ENCODE results near the gene ERMN.
"Not testable (repeated sequence)": the region's sequence is repeated elsewhere in the genome, so short reads cannot be mapped to it uniquely, and the experiment has no call there.

ERMN gene

GRCh38 chr2:157291018-157291417, 34.6 kb downstream of the ERMN start:
- no peaks in the 10 kb centered on the region for H3K9me3 Mint-ChIP-seq
- H3K27me3 Mint-ChIP-seq: peaks cover 5% of the 10 kb centered on the region
- no peak overlapping the region for H3K27ac Mint-ChIP-seq
- no peaks in the 10 kb centered on the region for H3K36me3 Mint-ChIP-seq (ENCODE audit: low read depth)
- ATAC-seq (no peak), DNase-seq (no peak)
- no peak overlapping the region for H3K4me3 Mint-ChIP-seq
- peaks cover 6% of the 10 kb centered on the region for H3K4me1 Mint-ChIP-seq

- Mint-ChIP-seq H3K27me3 (peaks cover 7% of the 10 kb centered on the region), H3K36me3 (ENCODE audit: low read depth) (no peaks in the 10 kb centered on the region), H3K4me1 (peaks cover 6% of the 10 kb centered on the region), H3K4me3 (no peak overlapping the region), H3K9me3 (no peaks in the 10 kb centered on the region), H3K27ac (no peak overlapping the region)
- ATAC-seq: no peak
- DNase-seq: no peak
Observed at GRCh38 chr2:157290525-157290924, 35.1 kb downstream of the ERMN start.

GRCh38 chr2:157287160-157287559, 38.5 kb downstream of the ERMN start:
- Mint-ChIP-seq H3K27ac (no peak overlapping the region), H3K36me3 (ENCODE audit: low read depth) (no peaks in the 10 kb centered on the region), H3K4me3 (no peak overlapping the region), H3K4me1 (no peaks in the 10 kb centered on the region), H3K27me3 (peaks cover 7% of the 10 kb centered on the region), H3K9me3 (no peaks in the 10 kb centered on the region)
- ATAC-seq (no peak), DNase-seq (no peak)

- H3K27me3 Mint-ChIP-seq: peaks cover 8% of the 10 kb centered on the region
- no peaks in the 10 kb centered on the region for H3K9me3 Mint-ChIP-seq
- no peaks in the 10 kb centered on the region for H3K36me3 Mint-ChIP-seq (ENCODE audit: low read depth)
- no peak for ATAC-seq
- H3K4me1 Mint-ChIP-seq: no peaks in the 10 kb centered on the region
- H3K27ac Mint-ChIP-seq: no peak overlapping the region
- H3K4me3 Mint-ChIP-seq: no peak overlapping the region
- DNase-seq: no peak
Observed at GRCh38 chr2:157283468-157283867, 42.2 kb downstream of the ERMN start.

- no peak for DNase-seq
- Mint-ChIP-seq H3K4me1 (no peaks in the 10 kb centered on the region), H3K27me3 (peaks cover 22% of the 10 kb centered on the region), H3K27ac (no peak overlapping the region), H3K9me3 (no peaks in the 10 kb centered on the region), H3K36me3 (ENCODE audit: low read depth) (no peaks in the 10 kb centered on the region), H3K4me3 (no peak overlapping the region)
- ATAC-seq: no peak
Observed at GRCh38 chr2:157281316-157281715, 44.3 kb downstream of the ERMN start.

- not testable (repeated sequence) for H3K27ac Mint-ChIP-seq
Observed at GRCh38 chr2:157279311-157279710, 46.3 kb downstream of the ERMN start.

GRCh38 chr2:157271590-157272203, 53.9 kb downstream of the ERMN start:
- Mint-ChIP-seq H3K27me3 (peaks cover 19% of the 10 kb centered on the region), H3K27ac (no peak overlapping the region), H3K9me3 (no peaks in the 10 kb centered on the region), H3K4me3 (no peak overlapping the region), H3K4me1 (peaks cover 17% of the 10 kb centered on the region), H3K36me3 (ENCODE audit: low read depth) (no peaks in the 10 kb centered on the region)
- DNase-seq (no peak), ATAC-seq (peak; percentile 33)

More at GRCh38 chr2:157279311-157279710, 46.3 kb downstream of the ERMN start:
- not testable (repeated sequence) for H3K36me3 Mint-ChIP-seq (ENCODE audit: low read depth); H3K4me3 Mint-ChIP-seq; H3K4me1 Mint-ChIP-seq; H3K9me3 Mint-ChIP-seq; DNase-seq; ATAC-seq
- peaks cover 30% of the 10 kb centered on the region for H3K27me3 Mint-ChIP-seq

GRCh38 chr2:157269922-157270321, 55.7 kb downstream of the ERMN start:
- ATAC-seq (no peak), DNase-seq (no peak)
- Mint-ChIP-seq H3K27me3 (peaks cover 11% of the 10 kb centered on the region), H3K9me3 (no peaks in the 10 kb centered on the region), H3K4me1 (peaks cover 17% of the 10 kb centered on the region), H3K36me3 (ENCODE audit: low read depth) (no peaks in the 10 kb centered on the region), H3K4me3 (no peak overlapping the region), H3K27ac (no peak overlapping the region)

GRCh38 chr2:157269060-157269459, 56.6 kb downstream of the ERMN start:
- no peaks in the 10 kb centered on the region for H3K9me3 Mint-ChIP-seq
- no peak overlapping the region for H3K4me3 Mint-ChIP-seq
- DNase-seq (no peak), ATAC-seq (no peak)
- H3K36me3 Mint-ChIP-seq (ENCODE audit: low read depth): no peaks in the 10 kb centered on the region
- no peak overlapping the region for H3K27ac Mint-ChIP-seq
- peaks cover 17% of the 10 kb centered on the region for H3K4me1 Mint-ChIP-seq
- peaks cover 6% of the 10 kb centered on the region for H3K27me3 Mint-ChIP-seq

All from activated naive CD8-positive, alpha-beta T cell treated with anti-CD3 and anti-CD28 coated beads, Interleukin-2, amount 50 U/mL, for 24 hours (primary cell).